Stimulated activated CD4-positive, alpha-beta T cell treated with anti-CD3 and anti-CD28 coated beads, Interleukin-1b, Interleukin-23, amount 100 ng/mL, for 24 hours (primary cell): ENCODE data around the gene C1R.
"Not testable (repeated sequence)": the region's sequence is repeated elsewhere in the genome, so short reads cannot be mapped to it uniquely, and the experiment has no call there.

Source experiments
- DNase-seq, 4 experiments: peaks; one replicate each; pipeline ENCODE4 v3.0.0-alpha.2; 2020; ENCODE audit warnings: low read depth in 4 of 4, low spot score in 1 of 4

C1R gene

DNA sequence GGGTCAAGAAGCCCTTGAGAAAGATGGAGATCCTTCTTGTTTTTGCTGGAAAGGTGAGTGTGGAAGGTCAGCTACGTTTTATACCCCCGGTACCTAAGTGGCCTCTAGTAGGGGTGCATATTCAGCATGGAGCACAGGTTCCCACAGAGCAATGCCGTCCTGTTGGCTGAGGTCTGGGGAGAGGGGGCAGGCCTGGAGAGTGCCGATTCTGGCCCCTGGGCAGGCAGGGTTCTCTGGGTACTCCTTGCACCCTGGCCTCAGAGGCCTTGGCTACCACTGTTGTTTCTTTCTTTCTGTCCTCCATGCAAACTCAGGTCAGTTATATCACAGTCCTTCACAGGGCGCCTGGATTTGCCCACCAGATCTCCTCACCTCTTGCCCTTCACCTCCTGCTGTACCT is 27.9 kb upstream of the C1R start:
- DNase-seq: no peak

GRCh38 chr12:7118881-7119280 is 26.6 kb upstream of the C1R start:
- DNase-seq: no peak

- DNase-seq: no peak
Observed at GRCh38 chr12:7117670-7118069, 25.4 kb upstream of the C1R start.

DNA sequence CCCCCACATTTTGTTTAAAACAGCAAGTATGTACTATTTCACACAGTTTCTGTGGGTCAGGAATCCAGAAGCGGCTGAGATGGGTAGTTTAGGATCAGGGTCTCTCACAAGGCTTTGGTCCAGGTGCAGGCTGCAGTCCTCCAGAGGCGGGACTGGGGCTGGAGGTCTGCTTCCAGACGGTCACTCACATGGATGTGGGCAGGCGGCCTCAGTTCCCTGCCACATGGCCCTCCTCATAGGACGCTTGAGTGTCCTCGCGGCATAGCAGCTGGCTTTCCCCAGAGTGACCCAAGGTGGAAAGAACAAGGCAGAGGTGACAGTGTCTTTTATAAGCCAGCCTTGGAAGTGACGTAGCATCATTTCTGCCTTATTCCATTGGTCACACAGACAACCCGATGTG is 24.7 kb upstream of the C1R start:
- DNase-seq: no peak

DNA sequence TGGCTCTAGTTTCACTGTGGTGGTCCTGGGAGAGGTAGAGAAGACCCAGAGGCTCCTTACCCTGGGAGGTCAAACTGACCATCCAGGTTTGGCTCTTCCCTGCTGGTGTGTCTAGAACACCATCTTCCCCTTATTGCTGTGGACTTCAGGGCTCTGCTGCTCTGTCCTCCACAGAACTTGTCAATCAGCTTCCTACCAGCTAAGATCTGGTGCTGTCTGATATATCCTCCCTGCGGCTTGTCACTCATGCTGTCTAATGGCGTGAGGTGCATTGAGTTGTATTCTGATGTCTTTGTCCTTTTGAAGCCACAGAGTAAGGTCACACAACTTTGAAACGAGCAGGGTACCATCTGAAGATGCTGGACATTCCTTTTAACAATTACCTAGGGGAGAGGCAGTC is 24.0 kb upstream of the C1R start:
- no peak for DNase-seq

- DNase-seq: no peak
Observed at GRCh38 chr12:7114851-7115250, 22.6 kb upstream of the C1R start.

DNA sequence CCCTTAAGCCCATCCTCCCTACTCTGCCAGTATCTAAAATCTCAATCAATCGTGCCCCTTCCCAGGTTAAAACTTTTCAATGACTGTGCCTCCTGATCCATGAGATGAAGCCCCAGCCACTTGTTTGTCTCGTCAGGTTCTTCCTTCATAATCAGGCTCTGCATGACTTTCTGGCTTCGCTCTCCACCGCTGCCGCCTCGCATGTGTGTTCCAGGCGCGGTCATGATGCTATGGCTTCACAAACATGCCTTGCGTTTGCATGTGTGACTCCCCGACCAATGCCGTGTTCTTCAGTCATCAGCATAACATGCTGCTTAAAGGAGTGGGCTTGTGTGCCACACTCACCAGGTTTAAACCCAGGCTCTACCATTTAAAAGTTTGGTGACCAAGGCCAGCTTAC is 21.8 kb upstream of the C1R start:
- DNase-seq: no peak

DNA sequence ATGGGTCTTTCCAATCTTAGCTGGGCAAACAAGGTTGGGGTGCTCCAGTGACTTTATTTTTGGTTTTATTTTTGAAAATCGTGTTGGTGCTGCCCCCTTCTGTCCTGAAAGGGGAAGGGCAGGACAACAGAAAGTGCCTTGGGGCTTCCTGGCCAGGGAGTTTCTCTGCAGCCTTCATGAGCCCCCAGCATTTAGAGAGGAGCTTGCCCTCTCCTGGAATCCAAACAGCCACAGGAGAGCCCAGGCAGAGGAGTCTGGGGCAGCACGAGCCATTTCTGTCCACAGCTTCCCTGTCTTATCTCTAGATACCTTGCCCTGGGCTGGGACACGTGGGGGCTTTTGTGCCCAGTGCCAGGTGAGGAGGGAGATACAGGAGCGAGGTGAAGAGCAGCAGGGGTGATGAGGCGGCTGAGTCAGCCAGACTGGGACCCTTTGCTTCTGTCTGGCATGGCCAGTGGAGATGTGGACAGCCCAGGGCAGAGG is 21.2 kb upstream of the C1R start:
- peak in 1 of 4 experiments; percentile 13 for DNase-seq

- DNase-seq: no peak
Observed at GRCh38 chr12:7112041-7112440, 19.8 kb upstream of the C1R start.

DNA sequence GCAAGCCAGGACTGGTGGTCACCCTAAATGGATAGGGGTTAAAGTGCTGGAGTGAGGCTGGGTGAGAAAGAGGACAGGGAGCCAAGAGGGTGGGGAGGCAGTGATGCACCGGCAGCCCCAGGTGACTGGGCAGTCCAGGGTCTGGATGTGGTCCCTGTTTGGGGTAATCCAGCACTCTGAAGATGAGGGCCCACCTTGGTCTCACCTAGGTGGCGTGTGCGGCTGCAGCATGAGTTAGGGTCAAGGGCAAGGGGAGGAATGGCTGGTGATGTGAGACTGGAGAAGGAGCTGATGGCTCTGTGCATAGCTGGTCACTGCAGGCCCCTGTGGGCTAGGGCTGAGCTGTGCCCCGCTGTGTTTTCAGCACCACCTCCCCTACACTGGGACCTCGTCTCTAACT is 18.4 kb upstream of the C1R start:
- DNase-seq: no peak

- DNase-seq: no peak
Observed at GRCh38 chr12:7109572-7109920, 17.3 kb upstream of the C1R start.

DNA sequence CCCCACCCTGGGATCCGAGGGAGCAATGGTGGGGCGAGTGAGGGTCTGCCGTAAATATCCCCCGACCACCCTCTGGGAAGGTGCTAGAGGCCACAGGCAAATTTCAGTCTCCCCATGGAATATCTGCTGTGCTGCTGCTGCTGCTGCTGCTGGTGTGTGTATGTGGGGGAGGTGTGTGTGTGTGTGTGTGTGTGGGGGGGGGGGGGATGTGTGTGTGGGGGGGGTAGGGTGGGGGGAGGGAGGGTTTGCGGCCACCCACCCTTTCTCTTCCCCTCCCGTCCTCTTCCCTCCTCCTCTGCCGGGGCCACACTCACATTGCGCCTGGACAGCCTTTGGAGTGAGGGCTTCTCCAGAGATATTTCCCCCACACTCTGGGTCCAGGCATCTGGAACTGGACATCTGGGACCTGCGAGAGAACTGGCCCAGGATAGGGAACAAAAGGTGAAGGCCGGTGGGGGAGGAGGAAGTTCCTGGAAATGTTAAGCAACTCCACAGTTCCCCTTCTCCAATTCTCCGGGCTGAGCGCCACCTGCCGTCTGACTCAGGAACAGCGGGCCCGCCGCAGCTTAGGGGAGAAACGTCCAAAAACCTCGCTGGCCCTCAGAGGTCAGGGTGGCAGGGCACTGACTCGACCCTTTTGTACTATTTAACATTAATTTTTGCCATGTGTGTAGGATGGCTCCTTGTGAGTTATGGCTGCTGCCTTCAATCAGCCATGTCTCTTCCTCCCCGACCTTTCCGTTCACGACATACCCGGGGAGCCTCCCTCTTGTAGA is 16.7 kb upstream of the C1R start, which contains the start of gene C1RL:
Gene C1RL, minus strand, starts transcription at position 419 of the 776 bp plus-strand sequence. Its CDS starts 34 bp downstream, at position 385.
- peak; percentile 62 to 84 (median 72) for DNase-seq

GRCh38 chr12:7108003-7108795 is 16.0 kb upstream of the C1R start:
- peak in 3 of 4 experiments; percentile 36 to 75 (median 59) for DNase-seq

DNA sequence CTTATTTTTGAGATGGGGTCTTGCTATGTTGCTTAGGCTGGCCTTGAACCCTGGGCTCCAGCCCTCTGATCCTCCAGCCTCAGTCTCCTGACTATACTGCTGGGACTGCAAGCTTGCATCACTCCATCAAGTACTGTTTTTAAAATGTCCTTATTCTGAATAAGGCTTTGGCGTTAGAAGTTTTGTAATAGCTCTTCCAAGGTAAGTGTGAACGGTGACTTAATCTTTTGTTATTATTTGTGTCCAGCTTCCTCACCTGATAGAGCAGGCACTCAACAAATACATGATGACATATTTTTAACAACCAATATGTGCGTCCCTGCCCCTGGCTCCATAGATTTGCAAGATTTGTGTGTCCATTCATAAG is 15.4 kb upstream of the C1R start:
- DNase-seq: no peak

GRCh38 chr12:7107181-7107580 is 14.9 kb upstream of the C1R start:
- not testable (repeated sequence) for DNase-seq

DNA sequence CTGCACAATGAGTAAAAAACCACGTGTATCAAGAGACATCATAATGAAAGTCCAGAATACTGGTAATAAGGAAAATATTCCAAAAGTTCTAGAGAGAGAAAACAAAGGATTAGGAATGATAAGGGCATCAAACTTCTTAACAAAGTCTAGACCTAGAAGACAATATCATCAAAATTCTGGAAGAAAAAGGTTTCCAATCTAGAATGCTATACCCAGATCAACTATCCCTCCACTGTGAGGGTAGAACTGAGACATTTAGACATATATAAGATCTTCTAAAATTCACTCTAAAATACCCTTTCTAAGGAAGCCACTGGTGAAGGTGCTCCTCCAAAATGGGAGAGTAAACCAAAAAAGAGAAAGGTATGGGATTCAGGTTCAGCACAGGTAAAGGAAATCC is 13.8 kb upstream of the C1R start:
- DNase-seq: no peak

GRCh38 chr12:7103837-7104584 is 11.8 kb upstream of the C1R start:
- no peak for DNase-seq

- DNase-seq: no peak
Observed at GRCh38 chr12:7102582-7102981, 10.3 kb upstream of the C1R start.

DNA sequence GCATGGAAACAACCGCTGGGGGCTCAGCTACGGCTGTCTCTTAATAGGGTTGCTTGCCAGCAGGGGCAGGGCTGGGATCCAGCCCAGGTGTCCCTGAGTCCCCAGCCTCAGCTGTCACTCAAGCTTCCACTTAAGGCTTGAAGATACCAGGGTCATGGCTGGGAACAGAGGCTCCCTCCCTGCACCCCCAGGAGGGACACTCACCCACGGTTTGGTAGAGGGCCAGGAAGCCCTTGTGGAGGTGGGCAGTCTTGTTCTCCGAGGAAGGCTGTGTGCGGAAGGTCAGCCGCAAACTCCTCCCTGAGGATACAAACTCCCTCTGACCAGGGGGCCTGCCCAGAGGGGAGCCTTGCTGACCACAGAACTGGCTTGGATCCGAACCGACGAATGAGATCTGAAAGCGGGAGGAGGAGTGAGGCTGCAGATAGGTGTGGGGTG is 9.5 kb upstream of the C1R start:
- no peak for DNase-seq

- no peak for DNase-seq
Observed at GRCh38 chr12:7101047-7101693, 8.9 kb upstream of the C1R start.

- DNase-seq: no peak
Observed at GRCh38 chr12:7100239-7100638, 8.0 kb upstream of the C1R start.
